ENCODE measurements around the gene PPP1R36.
"Not testable (repeated sequence)": the region's sequence is repeated elsewhere in the genome, so short reads cannot be mapped to it uniquely, and the experiment has no call there.

Gene PPP1R36

DNA sequence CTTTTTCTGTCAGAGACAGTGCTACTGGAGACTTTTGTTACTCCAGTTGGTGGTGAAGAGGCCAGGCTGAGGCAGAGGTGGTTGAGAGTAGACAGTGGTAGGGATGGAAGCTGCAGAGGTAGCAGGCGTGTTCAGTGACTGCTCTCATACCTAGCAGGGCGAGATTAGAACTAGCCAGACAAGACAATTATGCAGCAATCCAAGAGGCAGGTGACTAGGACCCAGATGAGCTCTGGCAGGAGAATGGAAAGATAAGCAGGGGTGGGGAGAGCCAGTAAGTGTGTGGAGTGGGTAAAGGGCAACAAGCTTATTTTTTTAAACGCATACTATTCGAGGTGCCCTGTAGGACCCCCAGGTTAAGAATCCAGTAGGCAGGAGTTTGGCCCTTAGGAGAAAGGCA lies 4.8 kb downstream of the PPP1R36 start:
- TF ChIP-seq, protein P1, sequence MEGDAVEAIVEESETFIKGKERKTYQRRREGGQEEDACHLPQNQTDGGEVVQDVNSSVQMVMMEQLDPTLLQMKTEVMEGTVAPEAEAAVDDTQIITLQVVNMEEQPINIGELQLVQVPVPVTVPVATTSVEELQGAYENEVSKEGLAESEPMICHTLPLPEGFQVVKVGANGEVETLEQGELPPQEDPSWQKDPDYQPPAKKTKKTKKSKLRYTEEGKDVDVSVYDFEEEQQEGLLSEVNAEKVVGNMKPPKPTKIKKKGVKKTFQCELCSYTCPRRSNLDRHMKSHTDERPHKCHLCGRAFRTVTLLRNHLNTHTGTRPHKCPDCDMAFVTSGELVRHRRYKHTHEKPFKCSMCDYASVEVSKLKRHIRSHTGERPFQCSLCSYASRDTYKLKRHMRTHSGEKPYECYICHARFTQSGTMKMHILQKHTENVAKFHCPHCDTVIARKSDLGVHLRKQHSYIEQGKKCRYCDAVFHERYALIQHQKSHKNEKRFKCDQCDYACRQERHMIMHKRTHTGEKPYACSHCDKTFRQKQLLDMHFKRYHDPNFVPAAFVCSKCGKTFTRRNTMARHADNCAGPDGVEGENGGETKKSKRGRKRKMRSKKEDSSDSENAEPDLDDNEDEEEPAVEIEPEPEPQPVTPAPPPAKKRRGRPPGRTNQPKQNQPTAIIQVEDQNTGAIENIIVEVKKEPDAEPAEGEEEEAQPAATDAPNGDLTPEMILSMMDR (IDR thresholded peaks at IDR 0.05; ENCODE audit: control insufficient read depth, insufficient read depth, low read depth, low read length, missing control alignments), result no peak
- H3K4me3 ChIP-seq (ENCODE audit: control insufficient read depth, low read depth, low read length), result no peak overlapping the region
- no peak for DNase-seq (ENCODE audit: low read depth)

DNA sequence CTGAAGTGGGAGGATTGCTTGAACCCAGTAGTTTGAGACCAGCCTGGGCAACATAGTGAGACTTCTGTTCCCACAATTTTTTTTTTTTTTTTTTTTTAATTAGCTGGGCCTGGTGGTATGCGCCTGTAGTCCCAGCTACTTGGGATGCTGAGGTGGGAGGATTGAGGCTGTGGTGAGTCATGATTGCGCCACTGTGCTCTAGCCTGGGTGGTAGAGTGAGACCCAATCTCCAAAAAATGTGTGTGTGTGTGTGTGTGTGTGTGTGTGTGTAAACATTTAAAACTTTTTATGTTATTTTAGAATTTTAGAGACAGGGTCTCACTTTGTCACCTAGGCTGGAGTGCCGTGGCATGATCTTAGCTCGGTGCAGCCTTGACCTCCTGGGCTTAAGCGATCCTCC lies 6.8 kb downstream of the PPP1R36 start:
- no peak overlapping the region for H3K4me3 ChIP-seq (ENCODE audit: control insufficient read depth, low read depth, low read length)
- DNase-seq (ENCODE audit: low read depth), result peak; percentile 83
- TF ChIP-seq, protein P1 (IDR thresholded peaks at IDR 0.05; ENCODE audit: control insufficient read depth, insufficient read depth, low read depth, low read length, missing control alignments), result no peak

- not testable (repeated sequence) for DNase-seq (ENCODE audit: low read depth); H3K4me3 ChIP-seq (ENCODE audit: control insufficient read depth, low read depth, low read length)
Measured at GRCh38 chr14:64558216-64558615, 8.5 kb downstream of the PPP1R36 start.

GRCh38 chr14:64561631-64562030 lies 11.9 kb downstream of the PPP1R36 start:
- no peak for DNase-seq (ENCODE audit: low read depth)
- no peak overlapping the region for H3K4me3 ChIP-seq (ENCODE audit: control insufficient read depth, low read depth, low read length)
- TF ChIP-seq, protein P1 (IDR thresholded peaks at IDR 0.05; ENCODE audit: control insufficient read depth, insufficient read depth, low read depth, low read length, missing control alignments), result no peak

GRCh38 chr14:64562436-64562835 lies 12.7 kb downstream of the PPP1R36 start:
- TF ChIP-seq, protein P1 (IDR thresholded peaks at IDR 0.05; ENCODE audit: control insufficient read depth, insufficient read depth, low read depth, low read length, missing control alignments), result no peak
- DNase-seq (ENCODE audit: low read depth), result no peak
- H3K4me3 ChIP-seq (ENCODE audit: control insufficient read depth, low read depth, low read length), result no peak overlapping the region

DNA sequence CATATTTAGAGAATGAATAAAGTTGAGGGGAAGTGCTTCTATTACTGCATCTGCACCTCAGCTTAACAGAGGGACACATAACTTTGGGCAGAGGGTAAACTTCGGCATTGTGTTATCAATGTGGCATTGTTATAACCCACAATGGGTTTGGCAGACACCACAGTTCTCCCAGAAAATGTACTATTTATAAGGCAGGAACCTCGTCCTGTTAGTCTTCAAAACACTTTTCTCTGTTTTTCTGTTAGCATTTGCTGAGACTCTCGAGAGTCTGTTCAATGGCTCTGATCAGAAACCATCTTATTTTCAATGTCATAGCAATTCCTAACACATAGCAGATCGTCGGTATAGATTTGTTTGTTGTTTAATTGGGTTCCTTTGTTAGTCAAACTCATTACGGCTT lies 13.9 kb downstream of the PPP1R36 start:
- TF ChIP-seq, protein P1 (IDR thresholded peaks at IDR 0.05; ENCODE audit: control insufficient read depth, insufficient read depth, low read depth, low read length, missing control alignments), result no peak
- DNase-seq (ENCODE audit: low read depth), result no peak
- H3K4me3 ChIP-seq (ENCODE audit: control insufficient read depth, low read depth, low read length), result no peak overlapping the region

GRCh38 chr14:64566651-64567122 lies 16.9 kb downstream of the PPP1R36 start:
- DNase-seq (ENCODE audit: low read depth), result no peak
- H3K4me3 ChIP-seq (ENCODE audit: control insufficient read depth, low read depth, low read length), result no peak overlapping the region
- TF ChIP-seq, protein P1 (IDR thresholded peaks at IDR 0.05; ENCODE audit: control insufficient read depth, insufficient read depth, low read depth, low read length, missing control alignments), result no peak

All from AG09309 (cell line).